ENCODE data around the gene ALDOC. TPM values are rescaled to one million over a fixed set of nuclear protein-coding genes. Genes with fewer than 3 reads are reported as not detected.

Gene ALDOC
- total RNA-seq, 1 donor, result 28.9 TPM

DNA sequence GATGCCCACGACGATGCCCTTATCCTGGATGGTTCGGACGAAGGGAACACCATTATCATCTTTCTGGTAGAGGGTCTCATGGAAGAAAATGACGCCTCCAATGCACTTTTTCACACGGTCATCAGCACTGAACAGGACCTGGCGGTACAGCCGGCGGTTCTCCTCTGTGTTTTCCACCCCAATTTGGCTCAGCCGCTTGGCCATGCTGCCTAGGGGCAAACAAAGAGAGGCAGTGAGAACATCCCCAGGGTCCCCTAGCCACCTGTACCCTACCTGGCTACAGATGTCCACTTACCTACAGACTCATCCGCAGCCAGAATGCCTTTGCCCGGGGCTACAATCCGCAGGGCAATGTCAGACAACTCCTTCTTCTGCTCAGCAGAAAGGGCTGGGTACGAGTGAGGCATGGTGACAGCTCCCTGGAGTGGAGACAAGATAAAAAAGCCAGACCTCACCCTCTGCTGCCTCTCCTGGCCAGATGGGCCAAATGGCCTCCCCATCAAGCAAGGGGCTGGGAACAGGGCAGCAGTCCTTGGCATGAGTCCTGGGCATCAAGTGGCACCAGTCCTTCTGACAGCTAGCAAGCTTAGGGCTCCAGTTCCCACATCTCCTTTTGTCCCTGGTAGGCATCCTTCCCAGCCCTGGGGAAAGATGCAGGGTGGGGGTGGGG is 1.4 kb downstream of the ALDOC start:
- TF ChIP-seq, protein P1, sequence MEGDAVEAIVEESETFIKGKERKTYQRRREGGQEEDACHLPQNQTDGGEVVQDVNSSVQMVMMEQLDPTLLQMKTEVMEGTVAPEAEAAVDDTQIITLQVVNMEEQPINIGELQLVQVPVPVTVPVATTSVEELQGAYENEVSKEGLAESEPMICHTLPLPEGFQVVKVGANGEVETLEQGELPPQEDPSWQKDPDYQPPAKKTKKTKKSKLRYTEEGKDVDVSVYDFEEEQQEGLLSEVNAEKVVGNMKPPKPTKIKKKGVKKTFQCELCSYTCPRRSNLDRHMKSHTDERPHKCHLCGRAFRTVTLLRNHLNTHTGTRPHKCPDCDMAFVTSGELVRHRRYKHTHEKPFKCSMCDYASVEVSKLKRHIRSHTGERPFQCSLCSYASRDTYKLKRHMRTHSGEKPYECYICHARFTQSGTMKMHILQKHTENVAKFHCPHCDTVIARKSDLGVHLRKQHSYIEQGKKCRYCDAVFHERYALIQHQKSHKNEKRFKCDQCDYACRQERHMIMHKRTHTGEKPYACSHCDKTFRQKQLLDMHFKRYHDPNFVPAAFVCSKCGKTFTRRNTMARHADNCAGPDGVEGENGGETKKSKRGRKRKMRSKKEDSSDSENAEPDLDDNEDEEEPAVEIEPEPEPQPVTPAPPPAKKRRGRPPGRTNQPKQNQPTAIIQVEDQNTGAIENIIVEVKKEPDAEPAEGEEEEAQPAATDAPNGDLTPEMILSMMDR (IDR thresholded peaks at IDR 0.05; ENCODE audit: insufficient read depth, low read depth, low read length), result no peak
- H3K4me3 ChIP-seq (ENCODE audit: low read depth, low read length), result no peak overlapping the region
- no peak for DNase-seq (ENCODE audit: low read depth)

DNA sequence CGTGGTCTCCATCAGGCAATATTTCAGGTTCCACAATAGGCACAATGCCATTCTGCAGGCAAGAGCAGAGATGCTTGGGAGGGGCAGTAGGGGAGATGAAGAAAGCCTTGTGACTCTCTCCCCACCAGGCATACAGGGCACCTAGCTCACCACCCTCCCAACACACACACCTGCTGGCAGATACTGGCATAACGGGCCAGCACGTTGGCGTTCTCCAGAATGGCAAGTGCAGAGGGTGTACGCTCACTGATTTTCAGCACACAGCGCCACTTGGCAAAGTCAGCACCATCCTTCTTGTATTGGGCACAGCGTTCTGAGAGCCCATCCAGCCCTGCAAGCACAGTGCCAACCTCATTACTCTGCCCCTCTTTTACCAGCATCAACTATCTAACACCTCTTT is 2.2 kb downstream of the ALDOC start:
- H3K4me3 ChIP-seq (ENCODE audit: low read depth, low read length), result no peak overlapping the region
- DNase-seq (ENCODE audit: low read depth), result no peak
- TF ChIP-seq, protein P1 (IDR thresholded peaks at IDR 0.05; ENCODE audit: insufficient read depth, low read depth, low read length), result no peak

DNA sequence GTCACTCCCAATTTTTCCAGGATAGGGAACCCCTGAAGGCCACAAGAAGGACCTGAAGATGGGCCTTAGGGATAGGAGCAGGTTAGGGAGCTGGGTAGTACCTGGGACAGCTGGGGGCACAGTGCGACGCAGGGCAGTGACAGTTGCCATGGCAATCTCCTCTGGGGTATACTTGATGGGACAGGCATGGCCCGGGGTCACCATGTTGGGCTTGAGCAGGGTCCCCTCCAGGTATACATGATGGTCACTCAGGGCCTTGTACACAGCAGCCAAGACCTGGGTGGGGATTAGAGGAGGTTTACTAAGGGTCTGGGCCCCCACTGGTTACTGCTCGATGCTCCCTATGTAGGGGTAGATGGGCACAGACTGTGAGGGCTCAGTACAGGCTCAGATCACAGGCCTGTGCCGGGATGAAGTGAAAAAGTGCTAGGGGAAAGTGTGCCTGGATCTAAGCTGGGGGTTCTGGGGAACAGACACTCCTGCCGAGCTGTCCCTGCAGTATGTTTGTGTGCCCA is 2.7 kb downstream of the ALDOC start:
- no peak for DNase-seq (ENCODE audit: low read depth)
- no peak overlapping the region for H3K4me3 ChIP-seq (ENCODE audit: low read depth, low read length)
- TF ChIP-seq, protein P1 (IDR thresholded peaks at IDR 0.05; ENCODE audit: insufficient read depth, low read depth, low read length), result no peak

DNA sequence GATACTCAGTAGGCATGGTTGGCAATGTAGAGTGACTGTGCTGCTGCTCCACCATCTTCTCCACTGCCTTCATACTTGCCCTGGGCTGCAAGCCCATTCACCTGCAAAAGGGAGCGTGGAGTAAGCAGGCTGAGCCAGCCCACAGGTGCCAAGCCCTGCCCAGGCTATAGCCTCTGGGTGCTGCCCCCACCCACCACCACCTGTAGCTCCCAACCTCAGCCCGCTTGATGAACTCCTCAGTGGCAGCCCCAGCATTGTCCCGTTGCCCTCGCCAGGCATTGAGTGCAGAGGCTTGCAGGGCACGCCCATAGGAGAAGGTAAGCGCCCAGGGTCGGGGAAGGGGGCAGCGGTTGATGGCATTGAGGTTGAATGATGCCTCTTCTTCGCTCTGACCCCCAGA is 3.2 kb downstream of the ALDOC start:
- TF ChIP-seq, protein P1 (IDR thresholded peaks at IDR 0.05; ENCODE audit: insufficient read depth, low read depth, low read length), result no peak
- H3K4me3 ChIP-seq (ENCODE audit: low read depth, low read length), result no peak overlapping the region
- DNase-seq (ENCODE audit: low read depth), result no peak

DNA sequence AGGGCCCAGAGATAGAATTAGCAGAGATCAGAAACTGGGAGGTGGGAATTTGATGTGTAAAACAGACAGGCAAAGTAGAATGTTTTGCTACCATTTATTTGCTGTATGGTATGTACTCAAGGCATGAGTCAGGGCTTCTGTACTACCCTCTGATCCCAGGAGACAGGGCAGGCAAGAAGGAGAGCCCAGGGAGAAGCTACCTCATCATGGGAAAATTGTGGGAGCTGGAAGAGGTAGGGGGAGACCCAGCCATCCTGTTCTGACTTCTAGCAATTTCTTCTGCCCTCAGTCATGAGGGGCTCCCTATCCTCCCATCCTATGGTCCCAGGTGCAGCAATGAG is 3.7 kb downstream of the ALDOC start:
- TF ChIP-seq, protein P1 (IDR thresholded peaks at IDR 0.05; ENCODE audit: insufficient read depth, low read depth, low read length), result no peak
- no peak for DNase-seq (ENCODE audit: low read depth)

DNA sequence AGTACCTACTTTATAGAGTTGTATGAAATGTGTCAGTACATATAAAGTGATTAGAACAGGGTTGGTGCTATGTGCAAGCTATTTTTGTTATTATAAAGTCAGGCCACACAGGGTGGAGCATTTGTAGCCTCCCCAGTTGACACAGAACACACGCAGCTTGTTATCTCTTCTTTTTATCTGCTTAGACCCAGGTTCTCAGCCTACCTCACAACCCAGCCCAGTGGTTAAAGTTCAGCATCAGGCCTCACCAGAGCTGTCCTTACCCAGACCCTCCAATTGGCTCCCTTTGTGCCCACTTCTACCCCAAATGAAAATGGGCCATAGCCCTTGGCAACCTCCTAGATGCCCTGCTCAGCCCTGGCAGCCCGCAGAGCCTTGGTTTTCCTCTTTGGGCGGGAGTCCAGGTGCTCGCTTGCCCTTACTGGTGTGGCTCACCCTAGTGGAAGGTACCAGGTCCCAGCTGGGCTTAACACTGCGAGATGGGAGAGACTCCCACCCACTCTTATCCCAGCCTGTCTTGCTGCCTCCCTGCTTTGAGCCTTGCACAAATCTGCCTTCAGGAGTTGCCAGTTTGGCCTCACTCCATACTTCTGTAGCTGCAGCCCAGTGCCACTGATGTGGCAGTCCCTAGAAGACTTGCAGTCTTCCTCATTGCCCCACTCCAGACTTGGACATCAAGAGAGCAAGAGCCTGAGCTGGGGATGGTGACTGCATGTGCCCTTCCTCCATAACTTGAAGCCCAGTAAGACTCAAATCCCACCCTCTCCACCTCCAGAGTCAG is 4.2 kb downstream of the ALDOC start:
- TF ChIP-seq, protein P1 (IDR thresholded peaks at IDR 0.05; ENCODE audit: insufficient read depth, low read depth, low read length), result no peak
- no peak for DNase-seq (ENCODE audit: low read depth)
- H3K4me3 ChIP-seq (ENCODE audit: low read depth, low read length), result no peak overlapping the region

More for the DNA sequence above, 3.7 kb downstream of the ALDOC start:
- no peak overlapping the region for H3K4me3 ChIP-seq (ENCODE audit: low read depth, low read length)
